H1 (cell line): ENCODE results near the gene VPS52. TPM values are rescaled to one million over a fixed set of nuclear protein-coding genes. Genes with fewer than 3 reads are reported as not detected.

Experiments
- CTCF ChIA-PET: fragments of 300-600 bp; sonication (Branson Sonifier 250); formaldehyde crosslinking; loops from one replicate; lab custom pipeline; 2021; ENCODE audit not compliant: partially characterized antibody; lab: Charles Lee
- POLR2A ChIA-PET: fragments of 300-600 bp; sonication (Branson Sonifier 250); formaldehyde crosslinking; loops from one replicate; lab custom pipeline; 2021; ENCODE audit warnings: inconsistent platforms; ENCODE audit not compliant: partially characterized antibody; lab: Charles Lee
- DNase-seq, 2 experiments: peaks; one replicate each; pipeline versions ENCODE4 v3.0.0 to v3.0.0-alpha.2; 2010 to 2022; ENCODE audit warnings: low spot score in 2 of 2, low read depth in 1 of 2, mixed read lengths in 1 of 2
- FAIRE-seq: peaks from 2 replicates; lab custom pipeline; 2011; peaks lifted over from hg19 to GRCh38; lab: Jason Lieb, UNC
- H2AFZ ChIP-seq: 2 replicates; pipeline ENCODE4 v1.8.1; 2012; ENCODE audit warnings: low read length, inconsistent platforms
- H2AK5ac ChIP-seq: 2 replicates; pipeline ENCODE4 v1.6.1; 2013; ENCODE audit warnings: low read depth, low read length
- H2BK120ac ChIP-seq: replicated peaks from 2 replicates; pipeline ENCODE3; 2013; ENCODE audit warnings: low read depth, low read length, inconsistent platforms
- H2BK12ac ChIP-seq: 2 replicates; pipeline ENCODE4 v1.6.1; 2013; ENCODE audit warnings: low read depth, low read length
- H2BK15ac ChIP-seq: 2 replicates; pipeline ENCODE4 v1.6.1; 2013; ENCODE audit warnings: low read length
- H2BK20ac ChIP-seq: 2 replicates; pipeline ENCODE4 v1.6.1; 2013; ENCODE audit warnings: low read length
- H2BK5ac ChIP-seq: 2 replicates; pipeline ENCODE4 v1.6.1; 2013; ENCODE audit warnings: low read depth, low read length
- H3K14ac ChIP-seq: 2 replicates; pipeline ENCODE4 v1.6.1; 2013; ENCODE audit warnings: inconsistent platforms; ENCODE audit not compliant: insufficient read length
- H3K18ac ChIP-seq: 2 replicates; pipeline ENCODE4 v1.6.1; 2013; ENCODE audit warnings: low read length; ENCODE audit errors: extremely low read depth
- H3K23ac ChIP-seq: 2 replicates; pipeline ENCODE4 v1.6.1; 2013; ENCODE audit warnings: inconsistent platforms; ENCODE audit not compliant: insufficient read length
- H3K23me2 ChIP-seq: 2 replicates; pipeline ENCODE4 v1.6.1; 2013; ENCODE audit warnings: low read depth, low read length
- H3K27ac ChIP-seq: 2 replicates; pipeline ENCODE4 v1.6.1; 2011; ENCODE audit warnings: low read depth, low read length, inconsistent platforms
- H3K27me3 ChIP-seq, 4 experiments: replicated peaks in 1 of 4; 1 replicate in 1 of 4; 2 replicates in 3 of 4; pipeline versions ENCODE4 v1.6.1 to v1.8.1; 2011 to 2013; ENCODE audit warnings: low read length in 3 of 4, mild to moderate bottlenecking in 3 of 4, inconsistent platforms in 2 of 4, mixed read lengths in 2 of 4, moderate library complexity in 1 of 4; ENCODE audit not compliant: control insufficient read depth in 3 of 4, insufficient read depth in 3 of 4; ENCODE audit errors: extremely low read depth in 1 of 4
- H3K36me3 ChIP-seq, 4 experiments: 2 replicates each; pipeline versions ENCODE4 v1.6.1 to v1.8.1; 2011 to 2013; ENCODE audit warnings: mild to moderate bottlenecking in 4 of 4, low read length in 3 of 4, moderate library complexity in 2 of 4, control low read depth in 1 of 4, inconsistent platforms in 1 of 4; ENCODE audit not compliant: insufficient read depth in 4 of 4, control insufficient read depth in 2 of 4
- H3K4ac ChIP-seq: replicated peaks from 2 replicates; pipeline ENCODE3; 2013; ENCODE audit warnings: low read length, low read depth, mixed read lengths, inconsistent platforms; ENCODE audit not compliant: insufficient read length
- H3K4me1 ChIP-seq, 4 experiments: replicated peaks in 1 of 4; 1 replicate in 1 of 4; 2 replicates in 3 of 4; pipeline versions ENCODE4 v1.6.1 to v1.8.1; 2011 to 2013; ENCODE audit warnings: low read length in 3 of 4, inconsistent platforms in 2 of 4, mixed read lengths in 1 of 4; ENCODE audit not compliant: insufficient read depth in 4 of 4, control insufficient read depth in 3 of 4
- H3K4me2 ChIP-seq, 2 experiments: 2 replicates each; pipeline versions ENCODE4 v1.6.1 to v1.8.1; 2011 to 2013; ENCODE audit warnings: low read depth in 2 of 2, low read length in 2 of 2, control low read depth in 1 of 2, inconsistent platforms in 1 of 2, mild to moderate bottlenecking in 1 of 2; ENCODE audit not compliant: insufficient read depth in 1 of 2
- H3K4me3 ChIP-seq, 4 experiments: fragments of 200-600, 300-600 bp in 1 of 4; sonication (generic), shearing (Covaris generic), sonication (Bioruptor Twin) in 1 of 4; 2 replicates each; pipeline versions ENCODE4 v1.5.1 to v1.8.1; 2011 to 2016; ENCODE audit warnings: low read length in 4 of 4, low read depth in 3 of 4, control low read depth in 2 of 4, inconsistent platforms in 2 of 4, mild to moderate bottlenecking in 2 of 4, mixed read lengths in 1 of 4, moderate library complexity in 1 of 4; ENCODE audit not compliant: insufficient read depth in 2 of 4; ENCODE audit errors: extremely low read depth in 1 of 4
- H3K56ac ChIP-seq: replicated peaks from 2 replicates; pipeline ENCODE3; 2013; ENCODE audit warnings: low read depth, mild to moderate bottlenecking, mixed read lengths, low read length, inconsistent platforms; ENCODE audit not compliant: insufficient read length
- H3K79me1 ChIP-seq: 2 replicates; pipeline ENCODE4 v1.6.1; 2013; ENCODE audit warnings: low read depth, low read length, control low read depth
- H3K79me2 ChIP-seq, 2 experiments: 2 replicates each; pipeline versions ENCODE4 v1.6.1 to v1.8.1; 2012 to 2013; ENCODE audit warnings: low read length in 2 of 2, mild to moderate bottlenecking in 2 of 2, inconsistent platforms in 1 of 2; ENCODE audit not compliant: insufficient read depth in 2 of 2, control insufficient read depth in 1 of 2
- H3K9ac ChIP-seq, 4 experiments: replicated peaks in 1 of 4; 1 replicate in 1 of 4; 2 replicates in 3 of 4; pipeline versions ENCODE4 v1.6.1 to v1.8.1; 2011 to 2013; ENCODE audit warnings: low read depth in 3 of 4, low read length in 3 of 4, control low read depth in 2 of 4, mild to moderate bottlenecking in 2 of 4, moderate library complexity in 2 of 4, inconsistent platforms in 1 of 4; ENCODE audit errors: extremely low read depth in 1 of 4
- H3K9me3 ChIP-seq, 2 experiments: 2 replicates each; pipeline versions ENCODE4 v1.6.1 to v1.8.1; 2012 to 2013; ENCODE audit warnings: mild to moderate bottlenecking in 2 of 2, moderate library complexity in 2 of 2, control low read depth in 1 of 2, inconsistent platforms in 1 of 2, low read depth in 1 of 2, low read length in 1 of 2, mixed read lengths in 1 of 2; ENCODE audit not compliant: insufficient read depth in 2 of 2
- H4K20me1 ChIP-seq, 2 experiments: replicated peaks in 1 of 2; 2 replicates each; pipeline versions ENCODE3 to v1.8.1; 2011 to 2013; ENCODE audit warnings: inconsistent platforms in 2 of 2, low read length in 2 of 2, mild to moderate bottlenecking in 1 of 2; ENCODE audit not compliant: insufficient read depth in 2 of 2, control insufficient read depth in 1 of 2
- H4K5ac ChIP-seq: 2 replicates; pipeline ENCODE4 v1.6.1; 2013; ENCODE audit warnings: low read length, low read depth, mixed read lengths, inconsistent platforms; ENCODE audit not compliant: insufficient read length
- H4K8ac ChIP-seq: 2 replicates; pipeline ENCODE4 v1.8.0; 2013; ENCODE audit warnings: mild to moderate bottlenecking, moderate library complexity, low read length, inconsistent platforms; ENCODE audit not compliant: insufficient read depth; ENCODE audit errors: extremely low read depth
- H4K91ac ChIP-seq: replicated peaks from 2 replicates; pipeline ENCODE3; 2013; ENCODE audit warnings: low read length, mixed read lengths, inconsistent platforms; ENCODE audit not compliant: insufficient read length
- ATF2 ChIP-seq: IDR thresholded peaks from 2 replicates; pipeline ENCODE4 v1.6.1; 2012; ENCODE audit warnings: low read length, inconsistent platforms
- MAFK ChIP-seq: IDR thresholded peaks from 2 replicates; pipeline ENCODE4 v1.6.1; 2012; ENCODE audit warnings: low read depth, mild to moderate bottlenecking, improper control_type of control experiment, low read length
- POLR2AphosphoS5 ChIP-seq: IDR thresholded peaks from 2 replicates; pipeline ENCODE4 v1.6.1; 2011; ENCODE audit warnings: low read depth, low read length
- SP2 ChIP-seq: IDR thresholded peaks from 2 replicates; pipeline ENCODE4 v1.6.1; 2012; ENCODE audit warnings: mild to moderate bottlenecking, low read length, inconsistent platforms
- SRF ChIP-seq: IDR thresholded peaks from 2 replicates; pipeline ENCODE4 v1.6.1; 2011; ENCODE audit warnings: mild to moderate bottlenecking, low read depth, low read length, moderate library complexity
- WGBS, 2 experiments: shearing (Covaris generic) in 1 of 2; methylation state at CpG; one replicate each; pipeline versions ENCODE4 v1.1.6 to v1.1.7; 2013 to 2015; ENCODE audit warnings: low lambda C conversion rate in 2 of 2, mixed read lengths in 2 of 2, inconsistent platforms in 1 of 2, low coverage in 1 of 2, missing lambda C conversion rate in 1 of 2; ENCODE audit not compliant: insufficient replicate concordance in 2 of 2, insufficient coverage in 1 of 2, insufficient read length in 1 of 2; ENCODE audit errors: extremely low coverage in 1 of 2, missing lambda C conversion rate in 1 of 2; 5-methylcytosine and 5-hydroxymethylcytosine counted together
- polyA plus RNA-seq, 7 experiments: library from polyadenylated mRNA; depleted of rRNA in 3 of 7; stranded (reverse) in 5 of 7; unstranded in 2 of 7; fragments of >200 nt in 5 of 7; fragments of 200-250 nt in 2 of 7; gene quantifications; 1 replicate in 5 of 7; 2 replicates in 1 of 7; 4 replicates in 1 of 7; pipeline versions ENCODE4 v1.2.1 to v1.2.3, GENCODE V29; 2011 to 2013; ENCODE audit warnings: missing spikeins in 2 of 7, mixed read lengths in 2 of 7
- total RNA-seq: library from RNA; stranded (reverse); fragmentation: NEBNext Ultra II Directional; extraction: Animal tissue kit (Norgen Biotek cat#: 25700); gene quantifications from 2 replicates; pipeline ENCODE4 v1.2.1, GENCODE V29; 2021
- TF ChIP-seq, protein P1 (sequence below): IDR thresholded peaks from 2 replicates; pipeline ENCODE4 v1.6.1; 2012; ENCODE audit warnings: inconsistent platforms

The VPS52 gene
- total and polyA plus RNA-seq, 2 of the 8 experiments (the other 6 are each of a cell fraction or from before 2014, with no cell fraction given): 36.5 to 86.3 TPM

DNA sequence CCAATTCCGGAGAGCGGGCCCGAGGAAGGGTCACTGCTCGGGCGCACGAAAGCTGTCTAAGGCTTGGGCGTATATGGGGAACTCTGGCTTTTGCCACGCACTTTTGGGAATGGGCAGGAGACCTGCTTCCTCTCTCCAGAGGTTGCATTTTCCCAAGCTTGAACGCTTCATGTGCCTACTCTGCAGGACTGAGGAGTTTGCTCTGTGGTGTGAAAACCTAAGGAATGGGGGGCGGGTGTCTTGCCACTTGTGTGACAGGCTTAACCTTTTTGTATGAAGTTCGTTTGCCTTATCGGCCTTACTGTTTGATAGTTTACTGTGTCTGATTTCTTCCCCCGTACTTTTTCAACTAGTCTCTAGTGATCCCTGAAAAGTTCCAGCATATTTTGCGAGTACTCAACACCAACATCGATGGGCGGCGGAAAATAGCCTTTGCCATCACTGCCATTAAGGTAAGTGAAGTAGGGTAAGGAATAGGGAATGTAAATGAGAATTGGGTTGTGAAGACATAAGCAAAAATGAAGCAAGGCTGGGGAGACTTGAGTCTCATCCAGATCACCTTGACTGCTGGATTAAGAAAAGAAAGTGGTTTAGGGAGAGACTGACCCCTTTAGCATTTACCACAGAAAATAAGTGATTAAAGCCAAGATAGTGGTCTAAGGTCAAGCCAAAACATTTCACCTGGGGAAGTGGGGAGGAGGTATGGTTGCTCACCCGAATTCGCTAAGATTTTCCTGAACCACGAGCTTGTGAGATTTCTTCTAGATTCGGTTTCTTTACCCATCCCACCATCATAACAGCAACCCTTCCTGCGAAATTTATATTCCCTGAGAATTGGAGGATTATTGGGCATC lies 826 bp upstream of the VPS52 start:
- WGBS, 2 experiments: 8% methylated on average over 22 of the region's 22 CpGs; no CpG with 5 or more reads in 1 of the 2 experiments
- ChIA-PET CTCF (interaction anchor here (1.0 to 4.3 kb wide), 5 partner anchors 8 to 40 kb away, joined by 3 to 15 read pairs (median 7); partner anchors contain the start of gene RGL2), POLR2A (interaction anchor here (0.5 to 5.4 kb wide), 38 partner anchors 9 to 303 kb away, joined by 3 to 88 read pairs (median 6); partner anchors contain the start of genes BRD2, CUTA, HSD17B8 and PFDN6)
- Histone ChIP-seq H3K9ac (peak overlapping the region; percentile 92 to 99 (median 92)), H3K9me3 (no peaks in the 10 kb centered on the region), H3K23ac (no peak overlapping the region), H4K20me1 (peaks cover 9 to 16% of the 10 kb centered on the region in 2 experiments), H3K18ac (peak overlapping the region; percentile 76), H2AK5ac (peak overlapping the region; percentile 30; the same call in 1 of the 2 replicates), H2BK20ac (no peak overlapping the region), H3K4me3 (peak overlapping the region; percentile 81 to 100 (median 100)), H2AFZ (no peak overlapping the region), H3K27ac (peak overlapping the region; percentile 85), H3K4me1 (peaks cover 0 to 22% (median 8%) of the 10 kb centered on the region in 4 experiments; a peak in 6 of 7 replicates), H3K4me2 (peak overlapping the region; percentile 86 to 96), H4K8ac (peak overlapping the region; percentile 97; the same call in 1 of the 2 replicates)
- TF ChIP-seq ATF2: 0 out of 2 replicates have a peak, but pooled peaks have one; percentile 11
- no peak for TF ChIP-seq SP2
- no peak for TF ChIP-seq SRF
- TF ChIP-seq MAFK: no peak
- no peak for TF ChIP-seq POLR2AphosphoS5
- TF ChIP-seq, protein P1, sequence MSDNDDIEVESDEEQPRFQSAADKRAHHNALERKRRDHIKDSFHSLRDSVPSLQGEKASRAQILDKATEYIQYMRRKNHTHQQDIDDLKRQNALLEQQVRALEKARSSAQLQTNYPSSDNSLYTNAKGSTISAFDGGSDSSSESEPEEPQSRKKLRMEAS: peak; percentile 3; the same call in 1 of the 2 replicates
- TF ChIP-seq, all 59 proteins: peak for 2
- no peak overlapping the region for H2BK15ac ChIP-seq
- H2BK120ac ChIP-seq: no peak overlapping the region
- no peak for DNase-seq
- H3K23me2 ChIP-seq: peaks cover 17% of the 10 kb centered on the region
- H3K36me3 ChIP-seq: peaks cover 19 to 53% (median 42%) of the 10 kb centered on the region in 4 experiments; a peak in 7 of 8 replicates
- H3K56ac ChIP-seq: peak overlapping the region; percentile 23
- no peaks in the 10 kb centered on the region for H3K27me3 ChIP-seq
- peak overlapping the region; percentile 47 for H3K4ac ChIP-seq
- H2BK12ac ChIP-seq: no peak overlapping the region
- H4K5ac ChIP-seq: no peak overlapping the region
- H4K91ac ChIP-seq: peak overlapping the region; percentile 49
- H3K79me2 ChIP-seq: peaks cover 26 to 43% of the 10 kb centered on the region in 2 experiments
- no peak for FAIRE-seq
- H2BK5ac ChIP-seq: peak overlapping the region; percentile 72; the same call in 1 of the 2 replicates
- H3K14ac ChIP-seq: no peak overlapping the region
- H3K79me1 ChIP-seq: peaks cover 6% of the 10 kb centered on the region; the same call in 1 of the 2 replicates
